Keratinocyte (primary cell): Measurements from ENCODE around the gene IL1RL1. TPM values are rescaled to one million over a fixed set of nuclear protein-coding genes. Genes with fewer than 3 reads are reported as not detected.

Experiments used
- DNase-seq: peaks from one replicate; pipeline ENCODE4 v3.0.0-alpha.2; 2011; ENCODE audit warnings: low read depth, missing footprints, low spot score
- FAIRE-seq: peaks from 2 replicates; lab custom pipeline; 2011; peaks lifted over from hg19 to GRCh38; lab: Jason Lieb, UNC
- H2AFZ ChIP-seq: 2 replicates; pipeline ENCODE4 v1.6.0; 2012; ENCODE audit warnings: low read length, control low read depth, inconsistent platforms; ENCODE audit not compliant: control insufficient read depth
- H3K27ac ChIP-seq: 2 replicates; pipeline ENCODE4 v1.5.1; 2011; ENCODE audit warnings: low read length; ENCODE audit not compliant: control insufficient read depth, insufficient read depth
- H3K27me3 ChIP-seq: 3 replicates; pipeline ENCODE4 v1.6.0; 2011; ENCODE audit warnings: low read length; ENCODE audit not compliant: control insufficient read depth, insufficient read depth; ENCODE audit errors: extremely low read depth
- H3K36me3 ChIP-seq, 2 experiments: 2 replicates in 1 of 2; 3 replicates in 1 of 2; pipeline ENCODE4 v1.5.1; 2011; ENCODE audit warnings: low read length in 2 of 2, mild to moderate bottlenecking in 1 of 2; ENCODE audit not compliant: control insufficient read depth in 2 of 2, insufficient read depth in 2 of 2; ENCODE audit errors: extremely low read depth in 1 of 2
- H3K4me1 ChIP-seq: 3 replicates; pipeline ENCODE4 v1.5.1; 2011; ENCODE audit warnings: low read length; ENCODE audit not compliant: control insufficient read depth, insufficient read depth; ENCODE audit errors: extremely low read depth
- H3K4me2 ChIP-seq: 3 replicates; pipeline ENCODE4 v1.6.0; 2011; ENCODE audit warnings: low read depth, low read length; ENCODE audit not compliant: control insufficient read depth, insufficient read depth; ENCODE audit errors: extremely low read depth
- H3K4me3 ChIP-seq, 3 experiments: fragments of 200-600 bp in 1 of 3; sonication (generic) in 1 of 3; 2 replicates in 2 of 3; 3 replicates in 1 of 3; pipeline ENCODE4 v1.5.1; 2011 to 2016; ENCODE audit warnings: low read length in 3 of 3, mild to moderate bottlenecking in 3 of 3, control low read depth in 2 of 3, inconsistent platforms in 1 of 3, low read depth in 1 of 3, mixed read lengths in 1 of 3, mixed run types in 1 of 3, moderate library complexity in 1 of 3; ENCODE audit not compliant: control insufficient read depth in 2 of 3, insufficient read depth in 2 of 3; ENCODE audit errors: extremely low read depth in 1 of 3
- H3K79me2 ChIP-seq: 2 replicates; pipeline ENCODE4 v1.6.0; 2012; ENCODE audit warnings: low read length; ENCODE audit not compliant: control insufficient read depth, insufficient read depth
- H3K9ac ChIP-seq: 3 replicates; pipeline ENCODE4 v1.6.0; 2011; ENCODE audit warnings: low read length; ENCODE audit not compliant: control insufficient read depth, insufficient read depth; ENCODE audit errors: extremely low read depth
- H3K9me1 ChIP-seq: 3 replicates; pipeline ENCODE4 v1.6.0; 2011; ENCODE audit warnings: low read length; ENCODE audit not compliant: control insufficient read depth, insufficient read depth; ENCODE audit errors: extremely low read depth
- H3K9me3 ChIP-seq: 2 replicates; pipeline ENCODE4 v1.5.1; 2012; ENCODE audit warnings: low read depth, low read length; ENCODE audit not compliant: control insufficient read depth
- H4K20me1 ChIP-seq: 3 replicates; pipeline ENCODE4 v1.6.0; 2011; ENCODE audit warnings: low read length; ENCODE audit not compliant: control insufficient read depth, insufficient read depth; ENCODE audit errors: extremely low read depth
- EZH2 ChIP-seq: IDR thresholded peaks from one replicate; pipeline ENCODE4 v1.6.1; 2012; ENCODE audit warnings: inconsistent platforms, mild to moderate bottlenecking, low read length, moderate library complexity
- dilution Hi-C: fragments of 300-500 bp; cut with MboI; formaldehyde crosslinking; loops from one replicate; pipeline ENCODE4 v1.7.0; 2020; ENCODE audit warnings: low sequenced_read_pairs; ENCODE audit not compliant: extremely low pct_ligation_motif_present
- polyA plus RNA-seq, 5 experiments: library from polyadenylated mRNA; depleted of rRNA in 3 of 5; stranded (reverse) in 3 of 5; stranded (forward) in 1 of 5; unstranded in 1 of 5; fragments of >200 nt; gene quantifications; 1 replicate in 1 of 5; 2 replicates in 3 of 5; 3 replicates in 1 of 5; pipeline versions ENCODE4 v1.2.1 to v1.2.3, GENCODE V29; 2011 to 2012; ENCODE audit warnings: missing spikeins in 2 of 5, low read depth in 1 of 5, low replicate concordance in 1 of 5
- TF ChIP-seq, protein P1 (sequence below), 3 experiments: IDR thresholded peaks in 1 of 3; conservative IDR thresholded peaks in 1 of 3; optimal IDR thresholded peaks in 1 of 3; 2 replicates in 2 of 3; 3 replicates in 1 of 3; pipeline versions ENCODE3 to v1.5.1; 2011; ENCODE audit warnings: low read length in 3 of 3, mild to moderate bottlenecking in 3 of 3, moderate library complexity in 2 of 3, control low read depth in 1 of 3, inconsistent platforms in 1 of 3; ENCODE audit not compliant: insufficient read depth in 2 of 3; ENCODE audit errors: extremely low read depth in 1 of 3

IL1RL1 gene
- polyA plus RNA-seq, 1 donor (not counting 4 experiments of a cell fraction or from before 2014, with no cell fraction given): 0.93 TPM

DNA sequence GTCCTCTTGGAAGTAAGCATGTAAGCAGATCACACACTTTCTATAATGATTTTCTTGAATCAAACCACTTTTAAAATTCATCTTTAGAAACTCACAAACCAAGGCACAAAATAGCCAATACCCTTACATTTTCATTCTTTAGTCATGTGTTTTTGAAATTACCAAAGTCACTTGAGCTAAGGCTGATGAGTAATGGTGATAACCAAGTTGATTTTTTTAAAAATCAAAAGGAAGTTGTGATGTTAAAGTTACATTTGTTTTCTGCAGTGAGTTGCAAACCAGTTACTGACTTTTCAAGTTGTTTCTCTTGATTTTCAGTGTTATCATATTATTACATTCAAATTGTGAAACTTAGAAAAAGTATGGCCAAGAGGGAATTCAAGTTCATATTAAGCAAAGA, 90.1 kb downstream of the IL1RL1 start:
- Histone ChIP-seq H3K9me3 (no peaks in the 10 kb centered on the region), H3K4me1 (no peaks in the 10 kb centered on the region), H3K79me2 (no peaks in the 10 kb centered on the region), H2AFZ (no peak overlapping the region), H4K20me1 (no peaks in the 10 kb centered on the region), H3K27me3 (no peaks in the 10 kb centered on the region), H3K27ac (no peak overlapping the region), H3K4me3 (no peak overlapping the region), H3K9ac (no peak overlapping the region), H3K4me2 (no peak overlapping the region), H3K36me3 (no peaks in the 10 kb centered on the region), H3K9me1 (no peaks in the 10 kb centered on the region)
- FAIRE-seq (no peak), DNase-seq (no peak)
- dilution Hi-C loops: no loop called here
- TF ChIP-seq, protein P1, sequence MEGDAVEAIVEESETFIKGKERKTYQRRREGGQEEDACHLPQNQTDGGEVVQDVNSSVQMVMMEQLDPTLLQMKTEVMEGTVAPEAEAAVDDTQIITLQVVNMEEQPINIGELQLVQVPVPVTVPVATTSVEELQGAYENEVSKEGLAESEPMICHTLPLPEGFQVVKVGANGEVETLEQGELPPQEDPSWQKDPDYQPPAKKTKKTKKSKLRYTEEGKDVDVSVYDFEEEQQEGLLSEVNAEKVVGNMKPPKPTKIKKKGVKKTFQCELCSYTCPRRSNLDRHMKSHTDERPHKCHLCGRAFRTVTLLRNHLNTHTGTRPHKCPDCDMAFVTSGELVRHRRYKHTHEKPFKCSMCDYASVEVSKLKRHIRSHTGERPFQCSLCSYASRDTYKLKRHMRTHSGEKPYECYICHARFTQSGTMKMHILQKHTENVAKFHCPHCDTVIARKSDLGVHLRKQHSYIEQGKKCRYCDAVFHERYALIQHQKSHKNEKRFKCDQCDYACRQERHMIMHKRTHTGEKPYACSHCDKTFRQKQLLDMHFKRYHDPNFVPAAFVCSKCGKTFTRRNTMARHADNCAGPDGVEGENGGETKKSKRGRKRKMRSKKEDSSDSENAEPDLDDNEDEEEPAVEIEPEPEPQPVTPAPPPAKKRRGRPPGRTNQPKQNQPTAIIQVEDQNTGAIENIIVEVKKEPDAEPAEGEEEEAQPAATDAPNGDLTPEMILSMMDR (optimal IDR thresholded peaks at IDR 0.05 in 1 of 3, IDR thresholded peaks at IDR 0.05 in 1 of 3, conservative IDR thresholded peaks at IDR 0.05 in 1 of 3; ENCODE audit: extremely low read depth in 1 of 3, insufficient read depth in 2 of 3, low read length in 3 of 3): no peak
- no peak for TF ChIP-seq EZH2

Other genes starting within 250 kb of the IL1RL1 start
- gene IL1R1, start 168.8 kb upstream of the IL1RL1 start, polyA plus RNA-seq: 6.9 to 10.5 TPM (median 7.5 TPM) in 3 replicates
- gene IL1RL2, start 124.5 kb upstream of the IL1RL1 start, polyA plus RNA-seq: 1.1 to 1.5 TPM (median 1.4 TPM) in 3 replicates
- 1.5 to 1.7 TPM (median 1.6 TPM) in 3 replicates for gene IL18R1, start 44.2 kb downstream of the IL1RL1 start, polyA plus RNA-seq
- gene IL18RAP, start 111.6 kb downstream of the IL1RL1 start, polyA plus RNA-seq: not detected in 3 replicates
- gene SLC9A4, start 161.7 kb downstream of the IL1RL1 start, polyA plus RNA-seq: not detected in 3 replicates